AML-193 (cell line): ENCODE data around the gene SLC12A7.
"Not testable (repeated sequence)": the region's sequence is repeated elsewhere in the genome, so short reads cannot be mapped to it uniquely, and the experiment has no call there.

Experiments used
- DNase-seq, 2 experiments: peaks; one replicate each; lab custom pipeline; 2025; lab: John Stamatoyannopoulos, UW

The SLC12A7 gene

DNA sequence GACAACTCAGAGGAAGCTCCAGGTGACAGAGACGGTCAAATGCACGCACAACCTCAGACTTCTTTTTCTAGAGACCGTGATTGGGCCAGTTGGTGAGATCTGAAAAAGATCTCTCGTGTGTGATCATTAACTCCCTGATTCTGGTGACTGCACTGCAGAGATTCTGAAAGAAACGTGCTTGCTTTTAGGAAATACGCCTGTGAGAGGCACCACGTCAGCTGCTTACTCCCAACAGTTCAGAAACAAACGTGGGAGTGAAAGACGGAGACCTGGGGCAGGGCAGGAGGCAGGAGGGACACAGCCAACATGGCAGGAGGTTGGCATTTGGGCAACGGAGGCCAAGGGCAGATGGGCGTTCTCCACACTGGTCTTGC, 15.9 kb downstream of the SLC12A7 start:
- DNase-seq = no peak

- no peak for DNase-seq
These were observed 16.4 kb downstream of the SLC12A7 start for GRCh38 chr5:1095302-1095989.

GRCh38 chr5:1094670-1095190, 17.1 kb downstream of the SLC12A7 start:
- no peak for DNase-seq

DNA sequence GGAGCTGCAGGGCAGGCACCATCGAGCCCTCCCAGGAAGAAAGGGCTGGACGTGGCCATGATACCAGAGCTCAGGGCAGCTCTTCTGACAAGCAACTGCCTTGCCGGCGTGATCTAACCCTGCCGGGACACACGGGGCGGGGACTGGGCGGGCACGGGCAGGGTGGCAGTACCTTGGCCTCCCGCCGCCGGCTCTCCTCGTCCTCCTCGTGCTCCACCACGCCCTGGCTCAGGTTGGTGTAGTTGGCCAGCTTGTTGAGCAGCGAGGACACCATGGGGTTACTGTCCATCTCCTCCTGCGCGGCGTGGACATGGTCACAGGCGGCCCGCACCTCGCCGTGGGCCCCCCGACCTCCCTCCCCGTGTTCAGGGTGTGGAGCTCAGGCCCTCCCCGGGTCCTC, 18.5 kb downstream of the SLC12A7 start:
- DNase-seq = no peak

GRCh38 chr5:1092122-1092521, 19.7 kb downstream of the SLC12A7 start:
- DNase-seq = no peak

GRCh38 chr5:1091632-1092031, 20.2 kb downstream of the SLC12A7 start:
- DNase-seq = no peak

GRCh38 chr5:1090538-1090937, 21.3 kb downstream of the SLC12A7 start:
- DNase-seq = no peak

DNA sequence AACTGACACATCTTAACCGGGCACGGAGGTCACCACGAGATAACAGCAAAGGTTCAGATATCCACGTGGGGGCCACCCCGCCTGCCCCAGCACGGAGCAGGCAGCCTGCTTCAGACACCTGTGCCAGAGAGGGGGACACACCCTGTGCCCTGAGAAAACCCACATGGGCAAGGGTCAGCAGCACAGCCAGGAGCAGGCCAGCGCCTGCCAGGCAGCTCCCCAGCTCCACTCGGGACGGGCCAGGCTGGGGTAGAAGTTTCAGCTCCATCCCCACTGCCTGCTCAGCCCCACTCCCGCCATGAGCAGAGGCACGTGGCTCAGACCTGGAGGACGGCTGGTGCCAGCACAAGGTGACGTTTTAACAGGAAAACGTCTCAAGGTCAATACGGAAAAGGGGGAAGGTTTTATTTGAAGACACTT, 22.2 kb downstream of the SLC12A7 start:
- DNase-seq = no peak

DNA sequence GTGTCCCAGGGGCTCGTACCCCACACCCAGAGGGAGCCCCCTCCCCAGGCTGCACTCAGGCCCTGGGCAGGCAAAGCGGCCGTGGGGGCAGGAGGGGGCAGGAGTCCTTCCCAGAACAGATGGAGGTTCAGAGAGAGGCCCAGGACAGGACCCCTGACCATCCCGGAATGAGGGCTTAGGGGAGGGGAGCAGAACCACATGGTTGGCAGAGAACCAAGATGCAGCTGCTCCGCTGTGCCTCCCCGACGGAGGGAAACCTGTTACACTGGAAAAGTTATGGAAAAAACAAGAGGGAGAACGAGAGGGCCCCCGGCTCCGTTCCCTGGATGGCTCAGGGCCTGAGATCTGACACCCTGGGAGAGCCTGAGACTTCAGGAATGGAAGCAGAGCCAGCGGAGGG, 22.7 kb downstream of the SLC12A7 start:
- DNase-seq = no peak

DNA sequence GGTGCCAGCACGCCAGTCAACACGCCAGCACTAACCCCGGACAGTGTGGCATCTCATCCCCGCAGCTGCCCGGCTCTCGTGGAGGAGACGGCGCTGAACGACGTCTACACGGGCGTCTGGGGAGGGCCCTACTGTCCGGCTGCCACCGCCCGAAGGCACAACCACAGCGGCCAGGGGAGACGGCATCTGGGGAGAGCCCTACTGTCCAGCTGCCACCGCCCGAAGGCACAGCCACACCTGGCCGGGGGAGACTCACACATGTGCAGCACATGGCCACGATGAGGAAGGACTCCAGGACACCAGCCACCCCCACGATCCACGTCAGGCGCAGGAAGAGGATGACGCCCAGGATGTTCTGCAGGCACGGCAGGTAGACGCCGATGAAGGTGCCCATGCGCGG, 23.1 kb downstream of the SLC12A7 start:
- no peak for DNase-seq

- DNase-seq = no peak
These were observed 23.8 kb downstream of the SLC12A7 start for GRCh38 chr5:1088031-1088430.

DNA sequence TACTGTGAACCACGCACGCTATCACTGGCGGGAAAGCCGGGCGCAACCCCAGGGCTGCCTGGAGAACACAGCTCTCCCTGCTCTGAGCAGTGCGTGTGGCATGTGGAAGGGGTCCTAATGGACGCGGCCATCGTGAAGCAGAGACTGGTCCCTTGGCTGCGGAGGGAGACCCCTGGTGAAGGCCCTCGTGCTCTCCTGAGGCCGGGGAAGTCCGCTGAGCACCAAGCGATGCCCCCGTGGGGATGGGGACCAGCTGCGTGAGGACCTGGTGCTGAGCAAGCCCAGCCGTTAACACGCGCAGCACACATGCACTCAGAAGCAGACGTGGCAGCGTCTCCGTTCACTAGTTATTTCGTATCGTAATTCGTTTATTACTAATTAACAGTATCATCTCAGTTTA, 24.4 kb downstream of the SLC12A7 start:
- DNase-seq = no peak

DNA sequence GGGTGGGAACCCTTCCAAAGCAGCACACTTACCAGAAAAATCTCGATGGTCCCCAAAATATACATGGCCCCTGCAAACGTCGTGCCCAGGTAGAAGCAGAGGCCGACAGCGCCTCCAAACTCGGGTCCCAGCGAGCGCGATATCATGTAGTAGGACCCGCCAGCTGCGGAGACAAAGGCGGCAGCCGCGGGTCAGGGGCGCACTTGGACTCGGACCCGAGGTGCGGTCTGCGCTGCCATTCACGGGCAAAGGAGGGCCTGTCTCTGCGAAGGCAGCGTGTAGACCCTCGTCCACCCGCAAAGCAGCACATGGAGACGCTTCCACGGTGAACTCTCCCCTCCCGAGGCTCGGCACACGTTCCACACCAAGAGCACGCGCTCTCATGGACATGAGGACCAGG, 25.0 kb downstream of the SLC12A7 start:
- DNase-seq = no peak

GRCh38 chr5:1086137-1086536, 25.7 kb downstream of the SLC12A7 start:
- DNase-seq = no peak

GRCh38 chr5:1085391-1085790, 26.5 kb downstream of the SLC12A7 start:
- no peak for DNase-seq

DNA sequence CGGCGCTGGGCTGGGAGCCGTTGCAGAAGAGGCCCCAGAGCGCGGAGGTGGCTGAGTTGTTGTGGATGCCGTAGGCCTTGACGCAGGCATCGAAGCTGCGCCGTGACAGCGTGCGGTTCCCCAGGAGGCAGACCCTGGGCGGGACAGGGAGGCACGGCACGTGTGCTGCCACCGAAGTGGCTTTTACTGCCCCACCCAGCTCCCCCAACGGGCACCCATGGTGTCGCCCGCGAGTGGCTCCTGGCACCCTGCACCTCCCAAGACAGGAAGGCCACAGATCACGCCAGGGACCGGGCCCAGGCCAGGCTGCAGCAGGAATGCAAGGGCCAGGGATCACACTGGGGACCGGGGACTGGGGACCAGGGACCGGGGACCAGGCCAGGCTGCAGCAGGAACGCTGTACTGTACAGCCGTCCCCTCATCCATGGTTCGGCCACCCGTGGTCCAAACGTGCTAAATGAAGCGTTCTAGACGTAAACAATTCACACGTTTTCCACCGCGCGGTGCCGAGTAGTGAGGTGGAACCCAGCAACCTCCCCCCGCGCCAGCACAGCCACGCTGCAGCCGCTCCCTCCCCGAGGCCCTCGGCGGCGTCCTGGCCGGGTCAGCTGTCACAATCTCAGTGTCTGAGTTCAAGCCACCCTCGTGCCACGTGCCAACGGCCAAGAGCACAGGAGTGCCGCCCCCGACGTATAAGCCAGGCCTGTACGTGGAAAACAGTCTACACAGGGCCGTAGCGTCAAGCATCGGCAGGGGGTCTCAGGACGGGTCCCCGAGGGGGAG, 27.8 kb downstream of the SLC12A7 start:
- no peak for DNase-seq

DNA sequence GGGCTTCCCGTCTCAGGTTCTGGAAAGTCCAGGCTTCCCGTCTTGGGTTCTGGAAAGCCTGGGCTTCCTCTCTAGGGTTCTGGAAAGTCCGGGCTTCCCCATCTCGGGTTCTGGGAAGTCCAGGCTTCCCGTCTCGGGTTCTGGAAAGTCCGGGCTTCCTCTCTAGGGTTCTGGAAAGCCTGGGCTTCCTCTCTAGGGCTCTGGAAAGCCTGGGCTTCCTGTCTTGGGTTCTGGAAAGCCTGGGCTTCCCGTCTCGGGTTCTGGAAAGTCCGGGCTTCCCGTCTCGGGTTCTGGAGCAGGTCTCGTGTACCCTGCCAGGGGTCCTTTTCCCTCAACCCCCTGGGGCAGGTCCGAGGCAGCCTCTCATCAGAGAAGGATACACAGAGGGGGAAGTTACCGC, 28.8 kb downstream of the SLC12A7 start:
- DNase-seq = not testable (repeated sequence)

DNA sequence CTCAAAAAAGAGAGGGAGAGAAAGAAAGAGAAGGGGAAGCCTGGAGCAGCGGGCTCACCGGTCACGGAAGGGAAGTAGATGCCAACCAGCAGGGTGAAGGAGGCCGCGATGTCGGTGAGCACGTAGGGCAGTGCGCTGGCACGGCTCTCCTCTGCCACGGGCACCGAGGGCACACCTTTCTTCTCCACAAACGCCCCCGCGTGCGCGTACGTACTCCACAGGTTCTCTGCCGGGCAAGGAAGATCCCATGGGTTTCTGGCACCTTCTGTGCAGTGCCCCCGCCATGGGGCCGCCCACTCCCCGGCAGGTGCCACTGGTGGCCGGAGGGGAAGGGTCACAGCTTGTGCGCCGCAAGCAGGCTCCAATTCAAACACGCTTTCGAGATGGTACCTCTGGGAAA, 30.3 kb downstream of the SLC12A7 start:
- DNase-seq = no peak

DNA sequence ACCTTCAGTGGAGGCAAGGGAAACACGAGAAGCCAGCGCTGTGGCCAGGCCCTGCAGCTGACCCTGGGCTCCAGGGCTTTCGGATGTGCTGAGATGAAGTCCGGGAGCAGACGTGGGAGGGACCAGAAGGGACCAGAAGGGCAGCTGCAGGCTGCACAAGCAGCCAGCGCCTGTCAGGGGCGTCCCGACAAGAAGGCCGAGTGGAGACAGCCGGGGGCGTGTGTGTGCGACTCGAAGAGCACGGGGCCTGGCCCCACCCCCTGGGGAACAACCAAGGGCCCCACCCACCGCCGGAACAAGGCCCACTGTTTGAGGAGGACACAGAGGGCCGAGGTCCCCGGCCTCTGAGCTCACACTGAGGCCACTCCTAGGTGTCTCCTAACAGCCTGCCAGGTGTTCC, 31.4 kb downstream of the SLC12A7 start:
- no peak for DNase-seq

DNA sequence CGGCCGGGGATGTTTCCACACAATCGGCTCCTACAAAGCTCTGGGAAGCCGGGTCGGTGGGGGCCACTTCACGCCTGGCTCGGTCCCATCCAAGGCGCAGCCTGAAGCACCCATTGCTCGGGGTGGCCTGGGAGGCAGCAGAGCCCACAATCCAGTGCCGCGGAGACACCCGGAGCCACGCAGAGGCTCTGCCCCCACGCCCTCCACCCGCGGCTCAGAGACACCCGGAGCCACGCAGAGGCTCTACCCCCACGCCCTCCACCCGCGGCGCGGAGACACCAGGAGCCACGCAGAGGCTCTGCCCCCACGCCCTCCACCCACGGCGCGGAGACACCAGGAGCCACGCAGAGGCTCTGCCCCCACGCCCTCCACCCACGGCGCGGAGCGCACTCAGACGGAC, 31.9 kb downstream of the SLC12A7 start:
- DNase-seq = no peak

GRCh38 chr5:1079486-1079885, 32.4 kb downstream of the SLC12A7 start:
- DNase-seq = no peak

DNA sequence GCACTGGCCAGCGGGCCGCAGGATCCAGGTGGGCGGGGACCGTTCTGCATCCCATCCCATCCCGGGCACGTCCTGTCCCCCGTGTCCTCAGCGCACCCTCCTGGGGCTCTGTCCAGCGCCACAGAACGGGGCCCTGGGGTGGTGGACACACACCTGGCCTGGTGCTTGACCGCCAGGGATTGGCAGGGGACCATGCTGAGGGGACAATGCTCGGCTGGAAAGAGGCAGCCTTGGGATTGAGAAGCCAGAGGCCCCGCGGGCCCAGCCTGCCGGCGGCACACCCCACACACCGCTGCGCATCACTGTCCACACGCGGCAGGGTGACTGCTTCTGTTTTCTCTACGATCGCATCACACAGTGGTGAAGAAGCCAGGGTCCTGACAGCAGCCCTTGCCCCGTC, 33.0 kb downstream of the SLC12A7 start:
- no peak for DNase-seq

- DNase-seq = no peak
These were observed 33.7 kb downstream of the SLC12A7 start for GRCh38 chr5:1078206-1078605.
